Cerebellar nuclear complex (tissue), 1 donor: ENCODE results near the gene MTERF1.
"Not testable (repeated sequence)": the region's sequence is repeated elsewhere in the genome, so short reads cannot be mapped to it uniquely, and the experiment has no call there.

ENCODE experiments used
- DNase-seq, 2 experiments: peaks; one replicate each; lab custom pipeline; 2025; lab: John Stamatoyannopoulos, UW

MTERF1 gene

DNA sequence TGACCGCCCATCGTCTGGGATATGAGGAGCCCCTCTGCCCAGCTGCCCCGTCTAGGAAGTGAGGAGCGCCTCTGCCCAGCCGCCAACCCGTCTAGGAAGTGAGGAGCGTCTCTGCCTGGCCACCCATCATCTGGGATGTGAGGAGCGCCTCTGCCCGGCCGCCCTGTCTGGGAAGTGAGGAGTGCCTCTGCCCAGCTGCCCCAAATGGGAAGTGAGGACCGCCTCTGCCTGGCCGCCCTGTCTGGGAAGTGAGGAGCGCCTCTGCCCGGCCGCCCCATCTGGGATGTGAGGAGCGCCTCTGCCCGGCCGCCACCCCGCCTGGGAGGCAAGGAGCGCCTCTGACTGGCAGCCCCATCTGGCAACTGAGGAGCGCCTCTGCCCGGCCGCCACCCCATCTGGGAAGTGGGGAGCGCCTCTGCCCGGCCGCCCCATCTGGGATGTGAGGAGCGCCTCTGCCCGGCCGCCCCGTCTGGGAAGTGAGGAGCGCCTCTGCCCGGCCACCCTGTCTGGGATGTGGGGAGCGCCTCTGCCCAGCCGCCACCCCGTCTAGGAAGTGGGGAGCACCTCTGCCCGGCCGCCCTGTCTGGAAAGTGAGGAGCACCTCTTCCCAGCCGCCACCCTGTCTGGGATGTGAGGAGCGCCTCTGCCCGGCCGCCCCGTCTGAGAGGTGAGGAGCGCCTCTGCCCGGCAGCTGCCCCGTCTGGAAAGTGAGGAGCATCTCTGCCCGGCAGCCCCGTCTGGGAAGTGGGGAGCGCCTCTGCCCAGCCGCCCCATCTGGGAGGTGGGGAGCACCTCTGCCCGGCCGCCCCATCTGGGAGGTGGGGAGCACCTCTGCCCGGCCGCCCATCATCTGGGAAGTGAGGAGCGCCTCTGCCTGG is 7.1 kb upstream of the MTERF1 start:
- not testable (repeated sequence) for DNase-seq

DNA sequence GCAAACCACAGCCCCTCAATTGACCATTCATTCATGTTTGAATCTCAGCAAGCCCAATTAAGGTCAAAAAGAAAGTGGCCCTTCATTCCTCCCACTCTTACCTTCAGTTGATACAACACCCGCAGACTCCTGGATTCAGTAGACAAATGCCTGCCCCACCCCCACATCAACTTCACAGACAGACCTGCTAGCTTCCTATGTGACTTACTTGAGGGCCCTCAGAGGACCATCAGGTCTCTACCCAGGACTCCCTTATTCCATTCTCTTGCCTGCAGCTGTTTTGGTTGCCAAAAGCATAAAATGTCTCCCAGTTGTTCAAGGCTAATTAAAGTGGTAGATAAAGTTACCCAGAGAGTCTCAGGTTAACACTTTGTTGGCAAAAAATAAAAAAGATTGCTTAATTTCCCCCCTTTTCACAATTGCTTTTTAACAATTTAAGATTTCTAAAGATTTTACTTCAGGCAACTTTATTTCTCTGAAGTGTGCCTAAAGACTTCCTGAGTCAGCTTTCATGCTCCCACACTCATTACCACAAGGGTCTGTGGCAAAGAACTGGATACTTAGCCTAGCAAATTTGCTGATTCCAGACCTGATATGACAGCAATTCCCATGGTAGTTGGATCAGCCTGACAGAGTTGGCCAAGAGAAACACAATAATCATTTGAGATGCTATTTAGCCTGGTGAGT is 3.3 kb upstream of the MTERF1 start:
- DNase-seq: no peak

DNA sequence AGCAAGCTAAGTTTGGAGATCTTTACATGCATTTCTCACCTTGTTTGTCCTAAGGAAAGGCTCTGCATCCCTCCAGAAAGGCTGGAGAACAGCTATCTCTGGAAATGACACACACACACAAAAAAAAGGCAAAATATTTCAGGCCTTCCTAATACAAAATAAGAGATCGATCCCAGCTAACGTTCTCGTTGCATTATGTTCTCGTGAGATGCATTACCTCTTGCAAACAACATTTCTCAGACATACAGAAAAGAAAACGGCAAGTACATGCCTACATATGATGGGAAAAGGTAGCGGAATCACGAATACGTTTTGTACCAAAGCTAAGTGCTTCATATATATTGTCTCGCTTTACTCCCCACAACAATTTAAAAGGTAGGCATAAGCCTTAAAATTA is 488 bp downstream of the MTERF1 start:
- no peak for DNase-seq

DNA sequence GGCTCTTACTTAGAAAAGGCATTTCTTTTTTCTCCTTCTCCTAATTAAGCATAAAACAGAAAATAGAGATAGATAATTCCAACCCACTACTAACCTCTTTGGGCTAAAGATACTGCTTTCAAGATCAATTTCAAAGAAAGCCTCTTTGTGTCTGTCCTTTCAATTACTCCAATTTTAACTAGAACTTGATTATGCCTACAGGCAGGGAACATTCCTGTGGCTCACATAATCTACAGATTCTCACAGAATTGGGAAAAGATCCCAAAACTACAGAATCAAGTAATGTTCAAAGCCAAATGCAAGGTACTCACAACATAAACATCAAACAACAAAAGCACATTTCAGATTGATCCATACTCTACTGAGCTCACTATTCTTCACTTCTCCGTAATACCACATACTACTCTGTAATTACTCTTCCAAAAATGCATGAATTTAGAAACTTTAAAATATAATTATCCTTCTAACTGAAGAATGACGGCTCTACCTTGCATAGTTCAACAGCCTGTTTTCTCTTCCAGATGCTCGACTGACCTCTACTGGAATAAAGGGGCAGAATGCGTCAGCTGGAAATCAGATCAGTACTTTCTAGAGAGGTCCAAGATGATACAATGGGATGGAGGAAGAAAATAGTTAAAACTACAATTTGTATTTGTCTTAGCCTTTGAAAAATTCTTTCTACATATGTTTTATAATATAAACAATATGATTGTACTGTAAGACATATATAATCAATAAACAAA is 3.9 kb downstream of the MTERF1 start:
- no peak for DNase-seq

DNA sequence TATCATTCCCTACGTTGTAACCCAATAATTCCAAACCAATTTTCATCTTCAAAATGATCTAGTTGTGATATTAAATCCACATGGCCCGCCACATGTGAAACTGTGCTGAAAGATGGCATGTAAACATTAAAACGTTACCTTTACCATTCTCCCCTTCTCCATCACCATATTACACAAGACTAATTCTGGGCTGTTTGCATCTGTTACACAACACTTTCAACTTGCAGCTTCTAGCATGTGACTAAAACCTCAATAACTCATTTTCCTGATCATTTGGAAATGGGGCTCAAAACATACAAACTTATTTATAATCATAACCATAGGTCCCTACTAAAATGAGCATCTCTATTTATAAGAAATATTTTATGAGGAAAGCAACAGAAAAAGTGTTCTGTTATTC is 4.7 kb downstream of the MTERF1 start:
- no peak for DNase-seq

DNA sequence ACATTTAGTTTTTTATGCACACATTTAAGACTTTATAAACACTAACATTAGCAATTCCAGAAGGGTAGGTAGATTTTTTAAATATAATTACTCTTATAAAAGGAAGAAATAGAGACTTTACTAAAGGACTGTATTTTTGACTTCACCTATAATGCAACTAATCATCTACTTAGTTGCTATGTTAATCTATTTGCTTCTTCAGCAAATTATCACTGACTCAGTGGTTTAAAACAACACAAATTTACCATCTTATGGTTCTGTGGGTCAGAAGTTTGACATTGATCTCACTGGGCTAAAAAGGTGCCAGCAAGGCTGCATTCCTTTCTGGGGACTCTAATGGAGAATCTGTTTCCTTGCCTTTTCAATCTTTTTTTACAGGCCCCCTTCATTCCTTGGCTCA is 7.6 kb downstream of the MTERF1 start:
- DNase-seq: no peak

DNA sequence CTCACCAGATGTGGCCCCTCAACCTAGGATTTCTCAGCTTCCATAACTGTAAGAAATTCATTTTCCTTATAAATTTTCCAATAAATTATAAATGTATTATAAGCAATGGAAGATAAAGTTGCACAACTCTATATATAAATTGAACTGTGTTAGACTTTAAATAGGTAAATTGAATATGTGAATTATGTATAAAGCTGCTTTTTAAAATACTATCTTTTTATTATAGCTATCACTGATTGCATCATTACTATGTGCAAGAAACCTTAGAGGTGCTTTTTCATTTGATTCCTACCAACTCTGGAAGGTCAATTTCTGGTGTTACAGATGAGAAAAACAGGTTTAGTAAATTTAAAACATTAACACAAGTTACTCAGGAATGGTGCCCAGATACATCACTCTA is 8.4 kb downstream of the MTERF1 start:
- DNase-seq: no peak

DNA sequence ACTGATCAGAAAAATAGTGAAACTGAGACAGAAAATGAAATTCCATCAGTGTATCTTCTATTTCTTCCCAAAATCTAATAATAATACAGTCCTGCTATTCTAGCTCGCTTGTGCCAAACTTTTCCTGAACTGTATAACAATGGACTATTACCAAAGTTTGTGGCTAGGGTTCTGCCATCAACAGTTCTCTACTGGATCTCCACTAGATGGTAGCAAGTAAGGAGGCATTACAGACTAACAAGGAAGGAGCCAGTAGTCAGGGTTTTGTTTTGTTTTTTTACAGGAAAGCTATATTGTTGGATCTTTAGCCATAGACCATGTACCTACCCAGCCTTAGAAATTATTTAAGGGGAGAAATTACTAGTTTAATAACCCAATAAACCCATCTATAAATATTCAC is 10.8 kb downstream of the MTERF1 start:
- DNase-seq: no peak

DNA sequence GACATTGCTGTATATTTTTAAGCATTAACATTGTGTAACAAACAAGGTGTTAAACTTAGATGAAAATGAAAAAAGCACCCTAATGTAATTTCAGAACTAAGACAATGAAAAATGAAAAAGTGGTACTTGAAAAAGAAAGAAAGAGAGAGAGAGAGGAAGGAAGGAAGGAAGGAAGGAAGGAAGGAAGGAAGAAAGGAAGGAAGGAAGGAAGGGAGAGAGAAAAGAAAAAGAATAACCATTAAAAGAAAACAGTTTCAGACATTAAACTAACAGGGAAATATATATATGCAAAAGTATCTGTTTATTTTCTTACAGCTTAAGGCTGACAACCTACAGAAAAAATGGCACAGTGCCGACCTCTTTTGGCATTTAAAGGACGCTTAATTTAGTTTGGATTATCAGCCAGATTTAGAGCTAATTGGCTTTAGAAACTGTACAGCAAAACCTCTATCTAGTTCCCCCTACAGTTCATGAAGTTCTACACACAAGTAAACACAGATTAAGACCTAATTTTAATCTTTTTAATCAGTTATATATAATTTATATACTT is 13.8 kb downstream of the MTERF1 start:
- DNase-seq: no peak

DNA sequence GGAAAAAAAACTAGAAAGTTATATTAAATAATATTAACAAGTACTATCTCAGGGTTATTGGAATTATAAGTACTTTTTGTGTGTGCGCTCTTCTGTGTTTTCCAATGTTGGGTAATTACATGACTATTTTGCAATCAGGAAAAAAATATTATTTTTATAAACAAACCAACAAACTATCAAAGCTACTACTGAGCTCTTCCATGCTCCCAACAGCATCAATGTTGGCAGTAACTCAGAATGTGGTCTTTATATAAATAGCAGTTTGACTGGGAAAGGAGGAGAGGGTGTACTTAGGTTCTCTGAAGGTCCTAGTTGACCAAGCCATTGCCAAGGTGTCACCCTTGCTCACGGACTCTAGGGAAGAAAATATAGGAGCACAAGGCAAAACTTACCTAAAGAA is 15.0 kb downstream of the MTERF1 start:
- DNase-seq: no peak

DNA sequence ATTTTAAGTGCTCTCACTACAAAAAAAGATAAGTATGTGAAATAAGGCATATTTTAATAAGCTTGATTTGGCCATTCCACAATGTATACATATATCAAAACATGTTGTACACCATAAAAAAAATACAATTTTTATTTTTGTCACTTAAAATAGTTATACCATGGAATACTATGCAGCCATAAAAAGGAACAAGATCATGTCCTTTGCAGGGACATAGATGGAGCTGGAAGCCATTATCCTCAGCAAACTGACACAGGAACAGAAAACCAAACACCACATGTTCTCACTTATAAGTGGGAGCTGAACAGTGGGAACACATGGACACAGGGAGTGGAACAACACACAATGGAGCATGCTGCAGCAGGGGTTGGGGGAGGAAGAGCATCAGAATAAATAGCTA is 15.9 kb downstream of the MTERF1 start:
- DNase-seq: not testable (repeated sequence)

DNA sequence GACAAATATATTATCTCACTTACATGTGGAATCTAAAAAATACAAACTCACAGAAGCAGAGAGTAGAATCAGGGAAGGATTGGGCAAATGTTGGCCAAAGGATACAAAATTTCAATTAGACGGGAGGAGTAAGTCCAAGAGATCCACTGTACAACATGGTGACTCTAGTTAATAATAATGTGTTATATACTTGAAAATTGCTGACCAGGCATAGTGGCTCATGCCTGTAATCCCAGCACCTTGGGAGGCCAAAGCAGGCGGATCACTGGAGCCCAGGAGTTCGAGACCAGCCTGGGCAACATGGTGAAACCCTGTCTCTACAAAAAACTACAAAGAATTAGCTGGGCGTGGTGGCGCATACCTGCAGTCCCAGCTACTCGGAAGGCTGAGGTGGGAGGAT is 16.4 kb downstream of the MTERF1 start:
- no peak for DNase-seq

DNA sequence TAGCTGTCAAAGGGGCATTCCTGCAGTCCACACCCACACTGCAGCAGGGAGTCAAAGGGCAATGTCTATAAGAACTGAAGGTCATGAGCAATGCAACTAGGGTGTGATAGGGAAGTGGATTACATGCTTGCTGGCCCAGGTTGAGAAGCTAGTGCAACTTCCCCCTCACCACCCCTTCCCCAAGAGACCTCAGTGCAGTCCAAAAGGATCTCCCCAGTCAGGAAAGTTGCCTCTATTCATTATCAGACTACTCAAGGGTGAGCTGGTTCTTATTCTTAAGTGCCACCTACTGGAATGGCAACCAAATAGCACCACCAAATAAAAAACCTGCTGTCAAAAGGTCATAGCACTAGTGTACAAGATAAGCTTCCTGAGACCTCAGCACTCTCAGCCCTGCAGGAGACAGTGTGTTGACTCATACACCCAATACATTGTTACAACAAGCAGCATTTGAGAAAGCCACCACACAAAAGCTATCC is 28.2 kb downstream of the MTERF1 start:
- DNase-seq: no peak

DNA sequence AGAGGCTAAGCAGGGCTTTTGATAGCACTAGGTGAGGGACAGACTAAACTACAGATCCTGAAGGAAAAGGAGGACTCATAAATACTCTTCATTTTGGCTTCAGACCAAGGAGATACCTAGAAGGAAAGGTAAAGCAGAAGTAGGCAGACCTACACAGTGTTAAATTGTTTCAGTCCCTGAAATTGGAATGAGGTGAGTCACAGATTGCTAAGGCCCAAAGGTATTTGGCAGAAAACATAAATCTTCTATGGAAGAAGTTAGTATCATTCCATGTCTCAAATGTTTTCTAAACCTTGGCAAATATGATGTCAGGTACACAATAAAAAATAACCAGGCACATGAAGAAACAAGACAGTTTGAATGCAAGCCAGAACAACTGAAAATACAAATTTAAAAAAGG is 30.0 kb downstream of the MTERF1 start:
- no peak for DNase-seq

DNA sequence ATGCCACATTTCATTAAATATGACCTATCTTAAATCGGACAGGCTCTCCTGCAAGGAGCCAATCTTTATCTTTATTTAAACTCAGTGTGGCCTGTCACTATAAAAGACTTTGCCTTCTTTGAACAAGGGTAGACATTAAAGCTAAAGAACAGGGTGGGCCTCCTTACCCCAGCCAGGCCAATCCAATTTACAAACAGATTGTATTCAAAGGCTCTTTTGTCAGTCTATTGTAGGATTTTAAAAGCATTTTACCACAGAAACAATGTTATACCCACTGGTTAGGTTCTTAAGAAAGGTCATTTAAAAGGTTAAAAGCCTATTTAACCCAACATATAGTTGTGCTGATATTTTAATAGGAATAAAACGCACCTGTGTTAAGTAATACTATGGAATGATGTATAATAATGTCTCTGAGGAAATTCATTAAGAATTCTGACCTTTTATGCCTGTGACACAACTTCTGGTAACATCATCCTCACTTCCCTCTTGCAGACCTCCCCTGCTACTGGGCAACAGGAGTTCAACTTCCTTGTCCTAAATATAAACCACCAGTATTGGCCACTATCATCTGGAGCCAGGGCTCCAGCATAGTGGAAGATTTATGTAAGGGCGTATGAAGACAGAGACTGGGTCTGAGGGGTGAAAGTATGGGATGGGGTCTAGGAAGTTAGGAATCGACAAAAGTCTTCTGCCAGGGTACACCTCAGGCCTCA is 32.5 kb downstream of the MTERF1 start:
- no peak for DNase-seq

DNA sequence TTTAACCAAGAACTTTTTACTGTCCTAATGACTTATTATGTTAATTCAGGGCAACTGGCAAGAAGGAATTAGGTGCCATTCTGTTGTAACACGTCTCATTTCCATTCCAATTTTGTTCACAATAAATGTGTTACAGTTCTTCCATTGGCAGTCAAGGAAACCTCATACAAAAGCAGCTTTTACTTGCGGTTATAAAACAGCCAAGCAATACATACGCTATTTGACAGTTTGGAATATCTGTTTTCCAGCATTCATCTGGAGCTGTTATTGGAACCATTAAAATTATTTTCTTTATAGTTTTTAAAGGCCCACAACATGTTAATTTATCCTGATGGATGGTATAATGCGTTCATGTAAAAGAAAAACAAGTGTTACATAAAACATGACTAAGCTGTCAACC is 33.3 kb downstream of the MTERF1 start:
- DNase-seq: no peak

DNA sequence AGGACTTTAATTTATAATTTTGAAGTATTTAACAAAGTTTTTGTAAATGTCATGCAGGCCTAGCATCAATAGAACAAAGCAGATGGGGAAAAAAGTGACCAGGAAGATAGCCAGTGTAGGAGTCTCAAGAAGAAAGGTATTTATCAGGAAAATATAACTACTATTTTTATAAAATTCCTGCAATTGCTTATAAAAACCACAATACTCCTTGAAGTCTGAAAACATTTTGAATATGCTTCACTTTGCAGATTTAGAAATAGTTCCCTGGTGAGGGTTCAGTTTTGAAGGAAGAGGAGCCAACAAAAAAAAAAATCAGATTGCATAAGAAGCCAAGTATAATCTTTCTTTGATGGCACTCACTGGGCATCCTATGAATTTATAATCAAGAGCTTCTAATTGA is 34.1 kb downstream of the MTERF1 start:
- no peak for DNase-seq

DNA sequence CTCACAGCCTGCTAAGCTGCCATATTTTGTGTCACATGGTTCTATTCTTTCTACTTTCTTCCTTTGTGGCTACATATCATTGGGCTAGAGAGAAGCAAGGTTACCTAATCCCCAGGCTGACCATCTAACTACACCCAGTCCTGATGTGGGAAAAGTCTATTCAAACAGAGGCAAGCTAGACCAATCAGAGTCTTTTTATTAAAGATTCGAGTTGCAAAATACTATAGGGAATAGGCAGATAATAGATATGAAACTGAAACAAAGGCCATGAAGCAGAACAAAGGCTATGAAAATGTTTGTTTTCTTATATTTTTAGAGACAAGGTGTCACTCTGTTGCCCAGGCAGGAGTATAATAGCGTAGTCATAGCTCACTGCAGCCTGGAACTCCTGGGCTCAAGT is 36.7 kb downstream of the MTERF1 start:
- DNase-seq: no peak

DNA sequence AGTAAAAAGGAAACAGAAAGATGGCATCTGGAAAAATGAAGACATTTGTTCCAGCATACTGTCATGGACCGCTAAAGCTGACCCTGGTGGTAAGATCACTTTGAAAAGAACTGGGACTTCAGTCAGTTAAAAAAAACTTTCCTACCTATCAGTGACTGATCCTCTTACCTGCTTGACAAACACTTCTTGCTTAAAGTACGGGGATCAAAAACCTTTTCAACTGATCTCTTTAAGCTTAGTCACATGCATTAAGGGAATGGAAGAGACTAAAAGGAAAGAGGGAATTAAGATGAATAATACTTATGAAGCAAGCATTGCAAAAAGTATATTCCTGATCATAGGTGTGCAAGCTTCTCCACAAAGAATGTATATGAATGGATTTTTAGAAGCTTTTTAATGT is 42.1 kb downstream of the MTERF1 start:
- no peak for DNase-seq

DNA sequence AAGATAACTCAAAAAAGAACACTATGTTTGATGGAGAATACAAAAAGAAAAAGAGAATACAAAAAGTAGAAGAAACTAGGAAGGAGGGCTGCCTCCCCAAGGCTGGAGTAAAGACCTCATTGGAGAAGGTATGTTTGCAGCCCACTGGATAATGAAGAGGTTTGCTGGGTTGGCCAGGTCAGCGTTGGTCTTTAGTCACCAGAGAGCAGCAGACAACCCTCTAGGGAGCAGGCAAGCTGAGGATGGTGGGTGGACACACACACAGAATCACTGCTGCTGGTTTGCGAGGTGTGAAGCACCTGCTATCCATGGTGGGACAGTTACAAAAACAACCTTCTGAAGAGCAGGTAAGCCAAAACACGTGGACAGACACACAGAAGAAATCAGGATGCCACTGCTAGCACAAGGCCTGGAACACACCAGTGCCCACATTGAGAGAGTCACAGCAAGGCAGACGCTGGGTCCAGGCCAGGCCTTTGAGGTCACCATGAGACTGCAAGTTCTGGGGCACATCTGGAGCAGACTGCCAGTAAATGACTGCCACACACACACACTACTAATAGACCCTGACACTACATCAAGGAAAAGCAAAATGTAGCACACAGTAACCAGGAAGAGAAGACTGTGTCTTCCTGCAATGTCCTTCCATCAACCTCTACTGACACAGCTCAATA is 43.0 kb downstream of the MTERF1 start:
- DNase-seq: no peak

DNA sequence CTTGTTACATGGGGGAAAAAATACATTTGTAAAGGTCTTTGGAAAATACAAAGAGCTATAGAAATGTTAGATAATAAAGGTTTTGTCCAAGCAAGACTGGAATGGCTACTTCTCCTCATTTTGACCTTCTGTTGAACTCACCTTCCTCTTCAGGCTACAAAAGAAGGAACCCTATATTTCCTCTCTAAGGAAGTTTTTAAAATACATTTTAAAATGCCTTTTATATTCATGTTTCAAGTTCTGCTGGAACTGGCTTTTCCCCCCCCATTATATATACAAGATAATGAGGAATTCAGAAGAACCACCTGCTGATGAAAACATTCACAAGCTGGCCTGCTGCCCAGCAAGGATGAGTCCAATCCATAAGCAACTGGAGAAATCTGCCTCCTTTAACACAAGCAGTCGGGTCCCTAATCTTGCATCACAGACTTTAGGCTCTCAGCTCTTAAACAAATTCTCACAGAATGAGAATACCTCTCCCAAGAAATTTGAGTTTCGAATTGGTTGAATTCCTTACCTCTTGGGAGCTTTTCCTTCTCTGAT is 44.6 kb downstream of the MTERF1 start:
- no peak for DNase-seq
